CD4-positive, alpha-beta T cell treated with Interleukin-2 at 100 ng/mL for 4 hours (primary cell): ENCODE data around the gene APC2.
A peak's percentile ranks its signal among the peaks of the same experiment; 100 is the strongest.
"Not testable (repeated sequence)": the region's sequence is repeated elsewhere in the genome, so short reads cannot be mapped to it uniquely, and the experiment has no call there.

Experiments used
- DNase-seq: peaks from one replicate; pipeline ENCODE4 v3.0.0-alpha.2; 2020; ENCODE audit warnings: low spot score

APC2 gene

GRCh38 chr19:1466018-1466460 lies 16.1 kb downstream of the APC2 start:
- no peak for DNase-seq

- DNase-seq = no peak
These were observed 16.7 kb downstream of the APC2 start for GRCh38 chr19:1466461-1467214.

GRCh38 chr19:1467215-1467489 lies 17.2 kb downstream of the APC2 start:
- no peak for DNase-seq

GRCh38 chr19:1467490-1468273 lies 17.8 kb downstream of the APC2 start:
- DNase-seq = no peak

GRCh38 chr19:1468274-1468820 lies 18.4 kb downstream of the APC2 start:
- no peak for DNase-seq

- no peak for DNase-seq
These were observed 18.9 kb downstream of the APC2 start for GRCh38 chr19:1468821-1469254.

GRCh38 chr19:1469255-1470054 lies 19.5 kb downstream of the APC2 start:
- no peak for DNase-seq

GRCh38 chr19:1470055-1470304 lies 20.1 kb downstream of the APC2 start:
- DNase-seq = no peak

- DNase-seq = peak; percentile 74
These were observed 20.5 kb downstream of the APC2 start for GRCh38 chr19:1470305-1471009.

GRCh38 chr19:1471010-1471514 lies 21.1 kb downstream of the APC2 start:
- no peak for DNase-seq

GRCh38 chr19:1471515-1472160 lies 21.7 kb downstream of the APC2 start:
- DNase-seq = no peak

GRCh38 chr19:1472231-1473084 lies 22.5 kb downstream of the APC2 start:
- DNase-seq = no peak

GRCh38 chr19:1473085-1473851 lies 23.3 kb downstream of the APC2 start:
- no peak for DNase-seq

GRCh38 chr19:1474011-1474764 lies 24.3 kb downstream of the APC2 start:
- no peak for DNase-seq

GRCh38 chr19:1474765-1475351 lies 24.9 kb downstream of the APC2 start:
- no peak for DNase-seq

GRCh38 chr19:1475751-1476437 lies 26.0 kb downstream of the APC2 start:
- no peak for DNase-seq

- DNase-seq = not testable (repeated sequence)
These were observed 27.1 kb downstream of the APC2 start for GRCh38 chr19:1477056-1477455.
